Measurements from ENCODE around the gene TIMM44.

Gene TIMM44

DNA sequence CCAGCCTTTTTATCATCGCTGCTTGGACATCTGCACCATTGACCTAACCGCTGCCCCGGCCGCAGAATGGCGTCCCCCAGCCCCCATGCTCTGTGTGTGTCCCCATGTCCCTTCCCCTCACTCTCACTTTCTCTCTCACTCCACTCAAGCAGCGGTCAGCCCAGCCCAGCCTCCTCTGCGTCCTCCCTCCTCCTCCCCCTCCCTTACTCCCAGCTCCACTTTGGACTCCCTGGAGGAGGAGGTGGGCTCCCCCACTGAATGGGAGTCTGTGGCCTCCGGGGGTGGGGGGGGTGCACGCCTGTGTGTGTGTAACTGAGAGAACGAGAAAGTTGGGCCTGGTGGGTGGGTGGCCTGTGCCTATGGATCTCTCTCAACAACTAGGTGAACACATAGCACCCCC, 37.6 kb downstream of the TIMM44 start:
- Mint-ChIP-seq H3K27me3 (peaks cover 3% of the 10 kb centered on the region), H3K36me3 (ENCODE audit: low read depth) (peaks cover 67% of the 10 kb centered on the region), H3K4me3 (peak overlapping the region; percentile 33), H3K27ac (peak overlapping the region; percentile 86), H3K4me1 (ENCODE audit: low read depth) (peaks cover 45% of the 10 kb centered on the region), H3K9me3 (no peaks in the 10 kb centered on the region)
- intact Hi-C loops (cut with micrococcal nuclease): no loop called here

DNA sequence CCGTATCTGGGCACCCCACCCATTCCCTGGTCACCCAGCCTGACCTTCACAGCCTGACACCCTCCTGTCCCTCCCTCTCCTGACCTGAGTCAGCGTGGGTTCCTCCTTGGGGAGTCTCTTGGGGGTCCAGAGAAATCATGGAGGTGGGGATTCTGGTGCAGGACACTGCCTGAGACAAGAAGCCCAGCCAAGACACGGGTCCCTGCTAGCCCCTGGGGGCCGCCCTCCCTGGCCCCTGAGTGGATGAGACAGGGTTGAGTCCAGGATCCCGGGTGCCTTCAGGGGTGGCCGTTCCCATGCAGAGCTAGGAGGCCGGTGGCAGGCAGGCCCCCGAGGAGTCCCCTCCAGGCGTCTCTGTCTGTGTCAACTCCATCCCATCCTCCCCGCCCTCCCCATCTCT, 38.2 kb downstream of the TIMM44 start:
- Mint-ChIP-seq H3K27ac (peak overlapping the region; percentile 86), H3K4me1 (ENCODE audit: low read depth) (peaks cover 45% of the 10 kb centered on the region), H3K4me3 (peak overlapping the region; percentile 86), H3K27me3 (peaks cover 7% of the 10 kb centered on the region), H3K36me3 (ENCODE audit: low read depth) (peaks cover 61% of the 10 kb centered on the region), H3K9me3 (no peaks in the 10 kb centered on the region)
- intact Hi-C loops (cut with micrococcal nuclease): no loop called here

DNA sequence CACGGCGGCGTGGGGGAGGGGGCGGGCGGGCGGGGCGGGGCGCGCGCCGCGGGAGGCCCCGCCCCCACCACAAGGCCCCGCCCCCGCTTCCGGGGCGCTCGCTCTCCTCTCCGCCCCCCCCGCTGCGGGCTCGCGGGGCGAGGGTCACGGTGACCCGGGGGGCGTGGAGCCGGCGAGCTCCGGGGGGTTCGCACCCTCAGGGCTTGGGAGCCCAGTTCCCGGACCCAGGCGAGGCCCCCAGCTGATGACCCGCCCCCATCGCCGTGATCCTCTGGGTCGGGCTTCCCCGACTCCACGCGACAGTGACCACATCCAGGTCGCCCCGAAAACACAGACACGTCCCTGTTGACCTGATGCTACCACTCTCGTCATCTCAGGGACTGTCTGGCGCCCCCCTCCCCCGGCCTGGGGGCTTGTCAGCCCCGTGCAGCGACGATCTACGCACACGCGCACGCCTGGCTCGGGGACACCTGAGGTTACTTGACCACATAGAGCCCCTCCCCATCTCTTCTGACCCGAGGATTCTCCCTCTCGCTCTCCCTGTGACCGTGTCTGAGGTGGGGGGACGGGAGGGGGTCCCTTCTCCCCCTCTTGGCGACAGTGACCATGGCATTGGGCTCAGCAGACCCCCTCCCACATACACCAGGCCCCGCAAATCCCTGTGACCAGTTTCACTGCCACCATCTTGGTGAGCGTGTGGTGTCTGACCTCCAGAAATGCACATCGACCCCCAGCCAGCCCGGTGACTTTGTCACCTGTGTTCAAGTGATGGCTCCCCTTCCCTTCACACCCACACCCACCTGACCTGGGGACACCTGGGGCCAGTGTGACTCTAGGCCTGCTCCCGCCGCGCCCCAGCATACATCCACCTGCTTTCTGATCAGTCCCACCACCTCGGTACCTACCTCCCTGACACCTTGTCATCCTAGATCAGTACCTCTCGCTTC, 39.1 kb downstream of the TIMM44 start:
- H3K4me3 Mint-ChIP-seq: peak overlapping the region; percentile 86
- peaks cover 15% of the 10 kb centered on the region for H3K27me3 Mint-ChIP-seq

DNA sequence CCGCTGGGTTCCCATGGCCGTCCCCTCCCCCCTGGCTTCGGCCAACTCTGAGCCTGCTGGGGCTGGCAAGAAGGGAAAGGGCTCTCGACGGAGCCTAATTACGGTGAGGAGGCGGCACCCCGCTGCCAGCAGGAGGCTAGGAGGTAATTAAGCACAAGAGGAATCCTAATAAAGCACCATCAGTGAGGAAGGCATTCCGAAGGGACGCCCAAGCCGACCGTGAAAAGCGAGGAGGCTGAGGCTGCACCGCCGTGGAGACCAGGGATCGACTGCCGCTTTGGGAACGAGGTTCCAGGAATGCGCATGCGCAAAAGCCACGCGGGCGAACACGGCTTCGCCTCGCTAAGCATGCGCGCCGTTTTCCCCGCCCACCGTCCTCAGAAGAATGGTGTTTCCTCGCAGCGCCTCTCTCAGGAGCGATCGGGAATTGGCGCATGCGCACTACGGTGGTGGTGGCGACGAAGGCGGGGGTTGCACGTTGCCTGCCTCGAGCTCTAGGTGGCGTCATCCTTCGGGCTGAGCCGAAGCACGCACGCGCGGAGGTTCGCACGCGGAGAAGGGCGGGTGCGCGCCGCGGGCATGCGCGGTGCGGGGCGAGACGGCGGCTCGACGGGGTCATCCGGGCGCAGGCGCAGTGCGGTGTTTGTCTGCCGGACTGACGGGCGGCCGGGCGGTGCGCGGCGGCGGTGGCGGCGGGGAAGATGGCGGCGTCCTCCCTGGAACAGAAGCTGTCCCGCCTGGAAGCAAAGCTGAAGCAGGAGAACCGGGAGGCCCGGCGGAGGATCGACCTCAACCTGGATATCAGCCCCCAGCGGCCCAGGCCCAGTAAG, 40.0 kb downstream of the TIMM44 start, which contains the start of gene MAP2K7:
Gene MAP2K7, plus strand, starts transcription at position 634 of the 830 bp plus-strand sequence. Its CDS starts 68 bp downstream, at position 702.
- H3K27ac Mint-ChIP-seq: peak within 1 kb of the TSS; percentile 86
- intact Hi-C loops (cut with micrococcal nuclease): loop anchor here (1.0 to 2.0 kb wide), 2 partner anchors 17 to 40 kb away; partner anchors contain the start of genes SNAPC2 and TIMM44
- peaks cover 45% of the 10 kb centered on the region for H3K4me1 Mint-ChIP-seq (ENCODE audit: low read depth)
- H3K27me3 Mint-ChIP-seq: peaks cover 15% of the 10 kb centered on the region
- H3K4me3 Mint-ChIP-seq: peak within 1 kb of the TSS; percentile 90
- no peaks in the 10 kb centered on the region for H3K9me3 Mint-ChIP-seq
- H3K36me3 Mint-ChIP-seq (ENCODE audit: low read depth): peaks cover 43% of the 10 kb centered on the region

More for the DNA sequence above, 39.1 kb downstream of the TIMM44 start:
- H3K36me3 Mint-ChIP-seq (ENCODE audit: low read depth): peaks cover 51% of the 10 kb centered on the region
- no peaks in the 10 kb centered on the region for H3K9me3 Mint-ChIP-seq
- peak overlapping the region; percentile 86 for H3K27ac Mint-ChIP-seq
- H3K4me1 Mint-ChIP-seq (ENCODE audit: low read depth): peaks cover 45% of the 10 kb centered on the region
- intact Hi-C loops (cut with micrococcal nuclease): no loop called here

DNA sequence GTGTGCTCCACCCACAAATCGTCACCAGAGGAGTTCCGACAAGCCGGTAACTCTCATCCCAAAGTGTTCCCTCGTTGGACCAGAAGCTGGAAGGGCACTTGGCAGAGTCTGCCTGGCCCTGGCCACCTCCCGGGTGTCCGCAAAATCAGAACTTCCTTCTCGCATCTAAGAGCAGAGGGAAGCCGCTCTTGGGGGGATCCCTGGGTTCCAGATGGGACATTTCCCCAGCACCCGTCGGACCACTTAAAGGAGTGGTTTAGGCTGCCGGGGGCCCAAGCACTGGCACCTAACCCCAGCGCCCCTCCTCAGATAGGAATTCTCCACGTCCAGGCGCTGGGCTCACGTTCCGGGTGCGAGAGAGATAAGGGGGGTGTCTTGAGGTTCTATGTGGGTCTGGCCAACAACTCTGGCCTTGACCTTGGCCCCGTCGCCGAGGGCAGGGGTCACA, 40.6 kb downstream of the TIMM44 start:
- intact Hi-C loops (cut with micrococcal nuclease): loop anchor here (1.0 to 2.0 kb wide), 2 partner anchors 18 to 40 kb away; partner anchors contain the start of genes SNAPC2 and TIMM44
- Mint-ChIP-seq H3K9me3 (no peaks in the 10 kb centered on the region), H3K36me3 (ENCODE audit: low read depth) (peaks cover 36% of the 10 kb centered on the region), H3K4me1 (ENCODE audit: low read depth) (peaks cover 44% of the 10 kb centered on the region), H3K27ac (peak overlapping the region; percentile 86), H3K4me3 (peak overlapping the region; percentile 90), H3K27me3 (peaks cover 18% of the 10 kb centered on the region)

DNA sequence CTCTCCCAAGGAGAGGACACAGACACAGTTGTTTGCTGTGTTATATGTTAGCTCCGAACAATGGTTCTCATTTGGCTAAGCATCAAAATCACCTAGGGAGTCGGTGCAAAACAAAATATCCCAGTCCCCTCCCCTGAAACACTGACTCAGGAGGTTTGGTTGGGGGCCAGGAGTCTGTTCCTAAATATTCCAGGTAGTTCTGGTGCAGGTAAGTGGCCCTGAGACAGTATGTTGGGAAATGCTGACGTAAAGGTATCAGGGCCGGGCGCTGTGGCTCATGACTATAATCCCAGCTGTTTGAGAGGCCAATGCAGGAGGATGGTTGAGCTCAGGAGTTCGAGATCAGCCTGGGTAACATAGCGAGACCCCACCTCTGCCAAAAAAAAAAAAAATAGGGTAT, 42.1 kb downstream of the TIMM44 start:
- Mint-ChIP-seq H3K27ac (no peak overlapping the region), H3K4me3 (no peak overlapping the region), H3K9me3 (no peaks in the 10 kb centered on the region), H3K4me1 (ENCODE audit: low read depth) (peaks cover 32% of the 10 kb centered on the region), H3K27me3 (peaks cover 23% of the 10 kb centered on the region), H3K36me3 (ENCODE audit: low read depth) (peaks cover 21% of the 10 kb centered on the region)
- intact Hi-C loops (cut with micrococcal nuclease): no loop called here

DNA sequence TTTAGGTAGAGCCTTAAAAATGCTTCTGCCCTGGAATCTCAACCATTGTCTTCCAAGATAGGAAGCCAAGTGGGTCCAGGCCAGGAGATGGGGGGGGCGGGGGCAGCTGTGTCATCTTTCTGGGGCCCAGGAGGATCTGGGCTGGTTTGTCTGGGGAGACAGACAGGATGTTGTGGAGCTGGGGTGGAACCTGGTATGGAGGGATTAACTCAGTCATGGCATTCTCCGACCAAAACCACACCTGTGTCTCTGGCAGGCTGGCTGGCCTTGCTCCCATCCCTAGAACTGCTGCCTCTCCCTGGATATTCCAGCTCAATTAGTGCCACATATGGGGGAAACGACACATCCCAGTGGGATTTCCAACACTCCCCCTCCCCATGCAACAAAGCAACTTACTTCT, 42.5 kb downstream of the TIMM44 start:
- peaks cover 23% of the 10 kb centered on the region for H3K27me3 Mint-ChIP-seq
- no peaks in the 10 kb centered on the region for H3K9me3 Mint-ChIP-seq
- H3K36me3 Mint-ChIP-seq (ENCODE audit: low read depth): peaks cover 17% of the 10 kb centered on the region
- intact Hi-C loops (cut with micrococcal nuclease): no loop called here
- H3K4me1 Mint-ChIP-seq (ENCODE audit: low read depth): peaks cover 28% of the 10 kb centered on the region
- H3K4me3 Mint-ChIP-seq: no peak overlapping the region
- H3K27ac Mint-ChIP-seq: no peak overlapping the region

DNA sequence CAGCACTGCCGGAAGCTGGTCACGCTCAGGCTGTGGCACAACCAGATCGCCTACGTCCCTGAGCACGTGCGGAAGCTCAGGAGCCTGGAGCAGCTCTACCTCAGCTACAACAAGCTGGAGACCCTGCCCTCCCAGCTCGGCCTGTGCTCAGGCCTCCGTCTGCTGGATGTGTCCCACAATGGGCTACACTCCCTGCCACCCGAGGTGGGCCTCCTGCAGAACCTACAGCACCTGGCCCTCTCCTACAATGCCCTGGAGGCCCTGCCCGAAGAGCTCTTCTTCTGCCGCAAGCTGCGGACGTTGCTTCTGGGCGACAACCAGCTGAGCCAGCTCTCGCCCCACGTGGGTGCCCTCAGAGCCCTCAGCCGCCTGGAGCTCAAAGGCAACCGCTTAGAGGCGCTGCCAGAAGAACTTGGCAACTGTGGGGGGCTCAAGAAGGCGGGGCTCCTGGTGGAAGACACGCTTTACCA, 43.0 kb downstream of the TIMM44 start:
- Mint-ChIP-seq H3K36me3 (ENCODE audit: low read depth) (peaks cover 12% of the 10 kb centered on the region), H3K4me1 (ENCODE audit: low read depth) (peaks cover 23% of the 10 kb centered on the region), H3K27me3 (peaks cover 26% of the 10 kb centered on the region), H3K9me3 (no peaks in the 10 kb centered on the region), H3K27ac (no peak overlapping the region), H3K4me3 (no peak overlapping the region)
- intact Hi-C loops (cut with micrococcal nuclease): no loop called here

DNA sequence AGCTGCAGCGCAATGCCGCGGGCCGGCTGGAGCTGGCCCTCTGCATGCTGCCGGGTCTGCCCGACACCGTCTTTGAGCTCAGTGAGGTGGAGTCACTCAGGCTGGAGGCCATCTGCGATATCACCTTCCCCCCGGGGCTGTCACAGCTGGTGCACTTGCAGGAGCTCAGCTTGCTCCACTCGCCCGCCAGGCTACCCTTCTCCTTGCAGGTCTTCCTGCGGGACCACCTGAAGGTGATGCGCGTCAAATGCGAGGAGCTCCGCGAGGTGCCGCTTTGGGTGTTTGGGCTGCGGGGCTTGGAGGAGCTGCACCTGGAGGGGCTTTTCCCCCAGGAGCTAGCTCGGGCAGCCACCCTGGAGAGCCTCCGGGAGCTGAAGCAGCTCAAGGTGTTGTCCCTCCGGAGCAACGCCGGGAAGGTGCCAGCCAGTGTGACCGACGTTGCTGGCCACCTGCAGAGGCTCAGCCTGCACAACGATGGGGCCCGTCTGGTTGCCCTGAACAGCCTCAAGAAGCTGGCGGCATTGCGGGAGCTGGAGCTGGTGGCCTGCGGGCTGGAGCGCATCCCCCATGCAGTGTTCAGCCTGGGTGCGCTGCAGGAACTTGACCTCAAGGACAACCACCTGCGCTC, 43.6 kb downstream of the TIMM44 start:
- peaks cover 17% of the 10 kb centered on the region for H3K4me1 Mint-ChIP-seq (ENCODE audit: low read depth)
- no peak overlapping the region for H3K27ac Mint-ChIP-seq
- intact Hi-C loops (cut with micrococcal nuclease): no loop called here
- no peaks in the 10 kb centered on the region for H3K9me3 Mint-ChIP-seq
- peaks cover 7% of the 10 kb centered on the region for H3K36me3 Mint-ChIP-seq (ENCODE audit: low read depth)
- H3K27me3 Mint-ChIP-seq: peaks cover 30% of the 10 kb centered on the region
- H3K4me3 Mint-ChIP-seq: no peak overlapping the region

DNA sequence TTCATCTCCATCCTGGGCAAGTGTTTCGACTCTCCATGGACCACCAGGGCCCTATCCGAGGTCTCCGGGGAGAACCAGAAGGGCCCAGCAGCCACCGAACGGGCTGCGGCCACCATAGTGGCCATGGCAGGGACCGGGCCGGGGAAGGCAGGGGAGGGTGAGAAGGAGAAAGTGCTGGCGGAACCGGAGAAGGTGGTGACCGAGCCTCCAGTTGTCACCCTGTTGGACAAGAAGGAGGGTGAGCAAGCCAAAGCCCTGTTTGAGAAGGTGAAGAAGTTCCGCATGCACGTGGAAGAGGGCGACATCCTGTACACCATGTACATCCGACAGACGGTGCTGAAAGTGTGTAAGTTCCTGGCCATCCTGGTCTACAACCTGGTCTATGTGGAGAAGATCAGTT, 44.5 kb downstream of the TIMM44 start:
- intact Hi-C loops (cut with micrococcal nuclease): no loop called here
- H3K27me3 Mint-ChIP-seq: peaks cover 39% of the 10 kb centered on the region
- H3K9me3 Mint-ChIP-seq: no peaks in the 10 kb centered on the region
- H3K36me3 Mint-ChIP-seq (ENCODE audit: low read depth): no peaks in the 10 kb centered on the region
- no peak overlapping the region for H3K4me3 Mint-ChIP-seq
- H3K4me1 Mint-ChIP-seq (ENCODE audit: low read depth): peaks cover 12% of the 10 kb centered on the region
- no peak overlapping the region for H3K27ac Mint-ChIP-seq

DNA sequence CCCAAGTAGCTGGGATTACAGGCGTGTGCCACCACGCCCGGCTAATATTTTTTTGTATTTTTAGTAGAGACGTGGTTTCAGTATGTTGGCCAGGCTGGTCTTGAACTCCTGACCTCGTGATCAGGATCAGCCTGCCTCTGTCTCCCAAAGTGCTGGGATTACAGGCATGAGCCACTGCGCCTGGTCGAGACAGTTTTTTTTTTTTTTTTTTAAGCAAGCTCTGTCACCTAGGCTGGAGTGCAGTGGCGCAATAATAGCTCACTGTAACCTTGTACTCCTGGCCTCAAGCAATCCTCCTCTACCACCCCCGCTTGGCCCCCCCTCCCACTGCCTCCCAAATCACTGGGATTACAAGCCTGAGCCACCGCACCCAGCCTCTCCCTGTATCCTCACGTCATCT, 46.2 kb downstream of the TIMM44 start:
- Mint-ChIP-seq H3K9me3 (no peaks in the 10 kb centered on the region), H3K36me3 (ENCODE audit: low read depth) (no peaks in the 10 kb centered on the region), H3K27ac (no peak overlapping the region), H3K4me1 (ENCODE audit: low read depth) (peaks cover under 1% of the 10 kb centered on the region), H3K27me3 (peaks cover 46% of the 10 kb centered on the region), H3K4me3 (no peak overlapping the region)
- intact Hi-C loops (cut with micrococcal nuclease): no loop called here

DNA sequence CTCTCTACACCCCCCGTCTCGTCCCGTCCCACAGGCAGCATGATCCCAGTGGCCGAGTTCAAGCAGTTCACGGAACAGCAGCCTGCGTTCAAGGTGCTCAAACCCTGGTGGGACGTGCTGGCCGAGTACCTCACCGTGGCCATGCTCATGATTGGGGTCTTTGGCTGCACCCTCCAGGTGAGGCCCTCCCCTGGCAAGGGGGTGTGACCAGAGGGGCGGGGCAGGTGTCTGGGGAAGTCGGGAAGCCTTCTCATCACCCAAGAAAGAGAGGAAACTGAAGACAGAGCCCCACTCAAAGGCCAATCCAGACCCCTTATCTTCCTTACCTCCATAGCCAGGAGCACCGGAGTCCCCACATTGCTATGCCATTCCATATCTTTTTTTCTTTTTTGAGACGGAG, 47.9 kb downstream of the TIMM44 start:
- H3K4me1 Mint-ChIP-seq (ENCODE audit: low read depth): no peaks in the 10 kb centered on the region
- intact Hi-C loops (cut with micrococcal nuclease): no loop called here
- no peaks in the 10 kb centered on the region for H3K9me3 Mint-ChIP-seq
- no peak overlapping the region for H3K27ac Mint-ChIP-seq
- H3K4me3 Mint-ChIP-seq: no peak overlapping the region
- peaks cover 61% of the 10 kb centered on the region for H3K27me3 Mint-ChIP-seq
- no peaks in the 10 kb centered on the region for H3K36me3 Mint-ChIP-seq (ENCODE audit: low read depth)

DNA sequence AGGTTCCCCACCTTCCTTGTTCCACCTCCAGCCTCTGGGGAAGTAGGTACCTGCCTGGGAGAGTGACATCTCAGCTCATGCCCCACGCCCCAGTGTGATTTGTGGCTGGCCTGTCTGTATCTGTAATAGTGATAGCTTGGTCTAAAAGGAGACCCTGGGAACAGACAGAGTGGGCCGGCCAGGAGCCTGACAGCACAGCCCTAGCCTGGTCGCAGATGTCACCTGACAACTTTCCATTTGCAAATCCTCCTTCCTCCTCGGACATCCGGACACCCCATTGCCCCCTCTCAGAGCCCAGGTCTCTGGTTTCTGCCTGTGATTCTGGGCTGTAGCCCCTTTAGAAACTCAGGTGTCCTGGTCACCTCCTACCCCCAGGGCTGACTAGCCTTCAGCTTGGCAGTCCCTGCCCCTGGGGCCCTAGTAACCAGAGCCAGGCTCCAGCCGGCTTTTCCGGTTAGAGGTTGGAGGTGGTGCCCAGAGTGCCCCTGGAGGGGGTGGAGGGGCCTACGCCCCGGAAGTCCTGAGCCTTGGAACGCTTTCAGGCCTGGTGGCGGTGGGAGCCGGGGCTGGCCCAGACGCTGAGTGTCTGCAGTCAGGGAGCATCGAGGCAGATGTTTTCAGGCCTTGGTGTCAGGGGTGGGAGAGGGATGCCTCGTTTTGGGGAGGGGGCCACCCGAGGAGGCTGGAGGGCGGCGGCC, 48.7 kb downstream of the TIMM44 start:
- intact Hi-C loops (cut with micrococcal nuclease): no loop called here
- H3K36me3 Mint-ChIP-seq (ENCODE audit: low read depth): no peaks in the 10 kb centered on the region

More for the DNA sequence above, 48.7 kb downstream of the TIMM44 start:
- Mint-ChIP-seq H3K27ac (no peak overlapping the region), H3K9me3 (no peaks in the 10 kb centered on the region), H3K4me3 (no peak overlapping the region), H3K4me1 (ENCODE audit: low read depth) (no peaks in the 10 kb centered on the region), H3K27me3 (peaks cover 63% of the 10 kb centered on the region)

All from dendritic cell treated with granulocyte-macrophage colony-stimulating factor and Interleukin-4, amounts not matched to agents 40 ng/mL and 50 ng/mL, for 4 days (primary cell).